ENCODE data around the gene TXNDC9. TPM values are rescaled to one million over a fixed set of nuclear protein-coding genes. Genes with fewer than 3 reads are reported as not detected.
"Not testable (repeated sequence)": the region's sequence is repeated elsewhere in the genome, so short reads cannot be mapped to it uniquely, and the experiment has no call there.

TXNDC9 gene
- total RNA-seq, 1 donor from 2014 or later, result 51.9 TPM

DNA sequence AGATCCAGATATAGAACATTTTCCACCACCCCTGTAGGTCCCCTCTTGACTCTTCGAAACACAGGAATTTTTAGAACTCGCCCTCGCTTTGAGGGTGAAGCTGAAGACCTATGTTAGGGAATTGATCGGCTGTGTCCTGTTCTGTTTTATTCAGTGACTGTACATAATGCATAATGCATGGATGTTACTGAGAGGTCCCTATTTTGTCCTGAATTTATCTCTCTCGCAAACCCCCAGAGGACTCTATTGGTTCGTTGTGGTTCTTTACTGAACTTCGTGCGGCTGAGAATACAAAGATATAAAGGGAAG, 625 bp upstream of the TXNDC9 start:
- no peak for DNase-seq (ENCODE audit: low read depth)

DNA sequence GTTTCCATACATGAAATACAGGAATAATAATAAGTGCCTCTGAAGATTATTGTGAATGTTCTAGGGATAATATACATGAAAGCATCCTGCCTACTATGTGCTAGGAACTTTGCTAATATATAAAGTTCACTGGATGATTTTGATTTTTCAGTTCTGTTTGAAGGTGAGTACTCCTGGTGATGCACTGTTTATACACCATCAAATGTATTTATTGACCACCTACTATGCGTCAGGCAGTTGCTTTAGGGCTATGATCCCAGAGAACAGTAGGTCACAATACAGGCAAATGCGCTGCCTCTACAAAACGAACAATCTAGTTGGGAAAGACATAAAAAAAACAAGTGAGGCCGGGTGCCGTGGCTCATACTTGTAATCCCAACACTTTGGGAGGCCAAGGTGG, 10.7 kb downstream of the TXNDC9 start:
- no peak for DNase-seq (ENCODE audit: low read depth)

DNA sequence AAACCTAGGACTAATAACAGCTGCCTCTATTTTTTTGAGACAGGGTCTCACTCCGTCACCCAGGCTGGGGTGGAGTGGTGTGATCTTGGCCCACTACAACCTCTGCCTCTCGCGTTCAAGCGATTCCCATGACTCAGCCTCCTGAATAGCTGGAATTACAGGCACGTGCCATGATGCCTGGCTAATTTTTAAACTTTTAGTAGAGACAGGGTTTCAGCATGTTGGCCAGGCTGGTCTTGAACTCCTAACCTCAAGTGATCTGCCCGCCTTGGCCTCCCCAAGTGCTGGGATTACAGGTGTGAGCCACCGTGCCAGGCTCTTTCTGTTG, 18.3 kb downstream of the TXNDC9 start:
- not testable (repeated sequence) for DNase-seq (ENCODE audit: low read depth)

DNA sequence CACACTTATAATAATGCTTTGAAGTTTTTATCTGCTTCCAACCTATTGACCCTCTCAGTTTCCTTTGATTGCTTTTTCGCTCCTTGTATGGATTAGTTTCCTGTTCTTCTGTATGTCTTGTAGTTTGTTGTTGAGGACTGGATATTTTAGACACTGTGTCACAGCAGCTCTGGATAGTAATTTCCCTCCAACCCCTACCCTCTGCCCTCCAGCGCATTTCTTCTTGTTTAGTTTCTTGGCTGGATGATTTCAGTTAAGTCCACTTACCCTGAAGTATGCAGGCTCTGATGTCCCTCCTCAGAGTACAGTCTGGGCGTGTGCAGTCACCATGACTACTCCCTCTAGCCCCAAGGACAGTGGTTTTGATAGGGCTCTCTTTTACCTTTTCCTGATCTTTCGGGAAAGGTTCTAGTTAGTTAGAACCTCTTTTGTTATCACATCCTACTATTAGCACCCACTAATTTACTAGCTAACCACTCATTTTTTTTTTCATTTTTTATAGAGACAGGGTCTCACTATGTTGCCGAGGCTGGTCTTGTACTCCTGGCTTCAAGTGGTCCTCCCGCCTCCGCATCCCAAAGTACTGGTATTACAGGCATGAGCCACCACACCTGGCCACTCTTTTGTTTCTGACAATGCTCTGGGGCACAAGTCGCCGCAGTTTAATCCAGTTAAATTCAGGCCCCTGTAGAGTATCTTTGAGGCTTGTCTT, 18.8 kb downstream of the TXNDC9 start:
- DNase-seq (ENCODE audit: low read depth), result no peak

DNA sequence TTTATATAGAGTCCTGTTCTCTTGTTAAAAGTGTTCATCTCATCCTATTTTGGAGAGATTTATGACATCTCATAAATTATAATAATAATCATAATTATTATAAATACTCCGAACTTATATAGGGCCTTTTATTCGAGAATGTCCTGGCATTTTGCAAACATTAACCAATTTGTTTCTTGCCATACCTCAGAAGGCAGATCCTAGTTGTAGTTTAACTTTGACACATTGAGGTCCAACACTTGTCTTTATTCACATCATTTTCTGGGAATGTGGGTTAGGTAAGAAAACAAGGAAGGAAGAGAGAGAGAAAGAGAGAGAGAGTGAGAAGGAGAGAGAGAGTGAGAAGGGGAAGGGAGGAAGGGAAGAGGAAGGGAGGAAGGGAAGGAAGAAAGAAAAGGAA, 35.0 kb downstream of the TXNDC9 start, which contains the start of gene LYG1:
LYG1 (minus strand) TSS at position 101 of the 400 bp plus-strand sequence. CDS start 5,527 bp downstream, outside the sequence.
- not testable (repeated sequence) for DNase-seq (ENCODE audit: low read depth)

DNA sequence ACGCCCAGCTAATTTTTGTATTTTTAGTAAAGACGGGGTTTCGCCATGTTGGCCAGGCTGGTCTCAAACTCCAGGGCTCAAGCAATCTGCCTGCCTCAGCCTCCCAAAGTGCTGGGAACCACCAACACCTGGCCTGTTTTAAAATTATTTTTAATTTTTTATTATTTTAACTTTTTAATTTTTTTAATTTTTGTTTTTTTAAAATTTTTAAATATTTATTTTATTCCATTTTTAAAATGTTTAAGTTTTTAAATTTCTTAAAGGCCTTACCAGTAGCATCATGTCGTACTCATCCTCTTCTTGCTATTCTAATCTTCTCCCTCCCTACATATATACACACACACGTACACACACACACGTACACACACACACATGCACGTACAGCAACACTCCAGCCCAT, 36.6 kb downstream of the TXNDC9 start:
- no peak for DNase-seq (ENCODE audit: low read depth)

DNA sequence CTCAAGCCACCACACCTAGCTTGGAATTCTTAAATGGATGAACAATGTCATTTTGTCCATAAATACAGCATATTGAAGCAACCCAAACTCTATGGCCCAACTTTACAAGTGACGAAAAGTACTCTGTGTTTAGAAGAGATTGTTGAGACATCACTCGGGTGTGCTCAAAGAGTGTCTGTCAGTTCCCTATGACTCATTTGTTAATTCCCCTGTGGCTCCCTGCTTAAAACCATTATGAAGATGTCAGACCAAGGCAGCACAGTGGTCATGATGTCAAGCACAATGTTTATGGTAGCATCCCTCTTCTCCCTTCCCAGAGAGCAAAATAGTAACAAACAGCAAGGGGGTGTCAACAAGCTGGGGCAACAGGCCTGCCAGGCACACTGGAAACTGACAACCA, 38.1 kb downstream of the TXNDC9 start:
- DNase-seq (ENCODE audit: low read depth), result peak; percentile 46

DNA sequence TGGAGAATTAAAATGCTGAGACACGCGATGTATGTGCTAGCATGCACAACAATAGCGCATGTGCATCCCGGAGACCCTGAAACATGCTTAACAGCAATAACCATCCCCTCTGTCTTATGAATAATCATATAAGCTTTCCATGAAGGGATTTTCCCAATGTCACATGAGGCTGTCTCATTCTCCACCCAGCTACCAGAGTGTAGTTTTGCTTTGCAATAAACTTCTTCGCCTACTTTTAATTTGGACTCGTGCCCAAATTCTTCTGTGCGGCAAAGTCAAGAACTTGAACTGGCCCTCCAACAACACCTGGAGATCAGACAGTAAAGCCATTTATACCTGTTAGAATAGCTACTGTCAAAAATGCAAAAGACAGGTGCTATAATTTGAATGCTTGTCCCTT, 50.6 kb downstream of the TXNDC9 start:
- no peak for DNase-seq (ENCODE audit: low read depth)

DNA sequence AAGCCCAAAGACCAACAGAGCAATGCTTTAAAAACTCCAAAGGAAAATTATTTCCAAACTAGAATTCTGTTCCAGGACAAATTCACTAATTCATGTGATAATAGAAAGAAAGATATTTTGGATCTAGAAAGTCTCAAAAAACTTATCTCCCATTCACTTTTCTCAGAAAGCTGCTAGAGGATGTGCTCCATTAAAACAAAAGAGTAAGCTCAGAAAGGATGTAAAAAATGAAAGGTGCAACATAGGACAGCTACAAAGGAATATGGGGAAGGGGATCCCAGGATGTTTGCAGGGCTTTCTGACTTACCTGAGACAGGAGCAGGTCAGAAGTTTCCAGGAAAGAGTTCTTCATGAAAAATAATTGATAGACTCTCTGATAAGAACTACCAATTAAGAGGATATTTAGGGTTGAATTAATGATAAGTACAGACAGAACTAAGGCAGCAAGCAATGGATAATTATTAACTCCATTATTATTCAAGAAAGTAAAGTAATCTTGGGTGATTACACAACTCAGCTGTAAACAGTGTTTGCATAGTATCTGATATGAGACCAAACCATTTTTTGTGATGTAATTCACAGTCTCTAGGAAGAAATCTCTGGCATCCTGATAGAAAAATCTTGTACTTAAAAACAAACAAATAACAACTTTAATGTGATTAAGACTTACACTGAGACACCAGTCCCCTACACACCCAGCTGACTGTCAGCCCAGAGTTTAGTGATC, 56.0 kb downstream of the TXNDC9 start:
- DNase-seq (ENCODE audit: low read depth), result no peak

DNA sequence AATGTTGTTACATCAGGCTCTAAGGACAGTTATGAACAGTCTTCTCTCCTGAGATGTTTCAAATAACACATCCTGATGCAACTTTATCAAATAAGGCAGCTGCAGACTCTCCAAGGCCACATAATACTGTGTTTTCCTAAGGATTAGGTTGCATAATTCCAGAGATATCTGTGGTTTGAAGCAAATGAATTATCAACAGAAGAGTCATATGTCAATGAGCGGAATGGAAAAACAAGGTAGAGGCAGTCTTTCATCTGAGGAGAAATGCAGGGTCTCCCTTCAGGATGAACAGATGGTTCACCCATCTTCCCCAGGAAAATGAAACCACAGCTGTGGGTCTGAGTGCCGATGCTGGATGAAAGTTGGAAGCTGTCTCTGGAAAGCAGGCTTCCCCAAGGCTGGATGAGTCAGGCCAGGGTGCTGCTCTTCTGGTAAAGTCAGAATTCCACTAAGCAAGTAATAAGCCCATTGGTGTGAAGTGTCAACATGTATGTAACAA, 57.3 kb downstream of the TXNDC9 start:
- peak; percentile 98 for DNase-seq (ENCODE audit: low read depth)

DNA sequence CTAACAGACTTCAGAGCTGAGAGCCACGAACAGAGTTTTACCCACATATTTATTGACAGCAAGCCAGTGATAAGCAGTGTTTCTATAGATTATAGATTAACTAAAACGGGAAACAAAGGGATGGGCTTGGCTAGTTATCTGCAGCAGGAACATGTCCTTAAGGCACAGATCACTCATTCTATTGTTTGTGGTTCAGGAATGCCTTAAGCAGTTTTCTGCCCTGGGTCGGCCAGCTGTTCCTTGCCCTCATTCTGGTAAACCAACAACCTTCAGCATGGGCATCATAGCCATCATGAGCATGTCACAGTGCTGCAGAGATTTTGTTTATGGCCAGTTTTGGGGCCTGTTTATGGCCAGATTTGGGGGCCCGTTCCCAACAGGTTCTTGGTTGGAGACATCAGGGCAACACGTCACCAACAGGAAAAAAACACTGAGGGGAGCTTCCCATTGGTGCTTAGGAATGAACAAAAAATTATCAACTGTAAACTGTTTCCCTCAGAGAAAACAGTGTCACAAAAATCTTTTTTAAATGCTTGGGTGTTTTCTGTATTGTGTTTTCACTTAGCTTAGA, 57.9 kb downstream of the TXNDC9 start:
- peak; percentile 86 for DNase-seq (ENCODE audit: low read depth)

DNA sequence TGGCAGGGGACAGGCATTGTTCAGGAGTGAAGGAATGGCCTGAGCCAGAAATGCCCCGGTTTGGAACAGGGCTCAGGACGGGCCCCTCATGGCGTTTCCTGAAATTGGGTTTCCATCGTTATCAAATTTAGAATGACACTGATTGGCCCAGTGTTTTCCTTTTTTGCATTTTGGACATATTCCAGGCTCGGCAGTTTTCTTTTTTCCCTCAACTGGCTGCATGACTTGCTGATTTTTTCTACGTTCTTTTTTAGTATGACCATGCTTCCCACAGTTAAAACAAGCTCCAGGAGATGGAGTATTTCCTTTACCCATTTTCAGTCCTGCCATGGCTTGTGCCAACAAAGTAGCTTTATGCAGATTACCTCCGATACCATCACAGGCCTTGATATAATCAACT, 60.3 kb downstream of the TXNDC9 start:
- DNase-seq (ENCODE audit: low read depth), result no peak

Other genes starting within 250 kb of the TXNDC9 start
- gene C2orf15, start 194.6 kb downstream of the TXNDC9 start, total RNA-seq, result 0.78 TPM in 1 of 2 replicates, not detected in the other
- 2.4 and 5.9 TPM in 2 replicates for gene TSGA10, start 181.4 kb downstream of the TXNDC9 start, total RNA-seq
- 5.0 and 5.9 TPM in 2 replicates for gene LIPT1, start 181.4 kb downstream of the TXNDC9 start, total RNA-seq
- 30.3 and 31.1 TPM in 2 replicates for gene MITD1, start 155.3 kb downstream of the TXNDC9 start, total RNA-seq
- gene MRPL30, start 155.1 kb downstream of the TXNDC9 start, total RNA-seq, result 53.2 and 65.8 TPM in 2 replicates
- not detected in 2 replicates for gene LYG2, start 80.7 kb downstream of the TXNDC9 start, total RNA-seq
- 1.3 TPM in 1 of 2 replicates, not detected in the other for gene LYG1, start 35.1 kb downstream of the TXNDC9 start, total RNA-seq
- 19.2 and 22.3 TPM in 2 replicates for gene EIF5B, start 1.1 kb upstream of the TXNDC9 start, total RNA-seq
- gene REV1, start 153.7 kb upstream of the TXNDC9 start, total RNA-seq, result 19.1 and 21.9 TPM in 2 replicates

All from myocyte (in vitro differentiated cells).